ENCODE measurements around the gene SDHAF1. TPM values are rescaled to one million over a fixed set of nuclear protein-coding genes. Genes with fewer than 3 reads are reported as not detected.

The SDHAF1 gene
- total RNA-seq, 2 experiments from 2014 or later: 13.1 to 13.8 TPM

DNA sequence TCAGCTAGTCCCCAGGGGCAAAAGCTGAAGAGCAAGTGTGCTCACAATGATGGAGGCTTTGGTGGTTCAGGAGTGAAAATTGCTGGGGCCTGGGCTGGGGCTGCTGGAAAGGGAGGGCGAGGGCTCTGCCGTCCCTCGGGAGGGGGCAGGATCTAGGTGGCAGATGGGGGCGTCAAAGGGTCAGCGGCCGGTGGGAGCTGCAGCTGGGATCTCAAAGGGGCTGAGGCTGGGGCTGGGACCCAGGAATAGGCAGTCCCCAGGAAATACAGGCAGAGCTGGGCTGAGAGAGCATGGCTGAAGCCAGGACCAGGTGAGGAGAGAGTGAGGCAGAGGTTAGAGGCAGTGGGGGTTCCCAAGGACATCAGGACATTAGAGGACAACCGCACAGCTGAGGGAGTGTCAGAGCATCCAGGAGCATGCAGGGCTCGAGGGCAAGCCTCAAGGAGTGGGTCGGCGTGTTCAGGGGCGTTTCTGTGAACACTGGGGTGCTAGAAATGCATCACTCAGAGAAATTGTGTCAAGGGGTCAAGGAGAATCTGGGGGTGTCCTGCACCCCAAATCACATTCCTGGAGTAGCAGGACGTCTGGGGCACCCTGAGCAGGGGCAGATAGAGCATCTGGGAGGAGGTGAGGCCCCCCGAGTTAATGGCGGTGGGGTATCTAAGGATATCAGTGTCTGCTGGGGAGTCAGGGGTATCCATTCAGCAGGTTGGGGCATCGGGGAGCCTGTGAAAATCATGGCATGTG, 14.8 kb downstream of the SDHAF1 start:
- Mint-ChIP-seq H3K36me3 (ENCODE audit: low read depth) (peaks cover 1% of the 10 kb centered on the region), H3K27me3 (ENCODE audit: low read depth) (no peaks in the 10 kb centered on the region), H3K9me3 (no peaks in the 10 kb centered on the region), H3K27ac (no peak overlapping the region), H3K4me1 (ENCODE audit: low read depth) (peaks cover 20% of the 10 kb centered on the region), H3K4me3 (peak overlapping the region; percentile 34)
- intact Hi-C loops (cut with micrococcal nuclease): no loop called here
- CTCF ChIA-PET: no interaction called here
- DNase-seq: no peak

DNA sequence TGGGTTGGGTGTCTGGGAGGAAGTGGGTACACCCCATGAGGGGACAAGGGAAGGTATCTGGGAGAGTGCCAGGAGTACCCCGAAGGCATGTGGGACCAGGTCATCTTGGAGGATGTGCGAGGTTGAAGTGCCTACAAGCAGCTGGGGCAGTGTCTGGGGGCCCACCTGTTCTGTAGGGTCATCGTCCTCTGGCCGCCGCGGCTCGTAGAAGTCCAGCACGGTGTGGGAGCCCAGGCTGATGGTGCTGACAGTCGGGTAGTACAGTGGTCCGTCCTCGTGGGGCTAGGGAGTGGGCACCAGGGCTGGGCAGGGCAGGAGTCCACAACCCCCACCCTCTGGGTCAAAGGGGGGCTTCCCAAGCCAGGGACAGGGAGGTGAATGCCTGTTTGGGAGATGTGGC, 15.4 kb downstream of the SDHAF1 start:
- CTCF ChIA-PET: no interaction called here
- Mint-ChIP-seq H3K4me1 (ENCODE audit: low read depth) (peaks cover 26% of the 10 kb centered on the region), H3K27me3 (ENCODE audit: low read depth) (no peaks in the 10 kb centered on the region), H3K36me3 (ENCODE audit: low read depth) (peaks cover 1% of the 10 kb centered on the region), H3K27ac (no peak overlapping the region), H3K9me3 (no peaks in the 10 kb centered on the region), H3K4me3 (no peak overlapping the region)
- intact Hi-C loops (cut with micrococcal nuclease): no loop called here
- no peak for DNase-seq

DNA sequence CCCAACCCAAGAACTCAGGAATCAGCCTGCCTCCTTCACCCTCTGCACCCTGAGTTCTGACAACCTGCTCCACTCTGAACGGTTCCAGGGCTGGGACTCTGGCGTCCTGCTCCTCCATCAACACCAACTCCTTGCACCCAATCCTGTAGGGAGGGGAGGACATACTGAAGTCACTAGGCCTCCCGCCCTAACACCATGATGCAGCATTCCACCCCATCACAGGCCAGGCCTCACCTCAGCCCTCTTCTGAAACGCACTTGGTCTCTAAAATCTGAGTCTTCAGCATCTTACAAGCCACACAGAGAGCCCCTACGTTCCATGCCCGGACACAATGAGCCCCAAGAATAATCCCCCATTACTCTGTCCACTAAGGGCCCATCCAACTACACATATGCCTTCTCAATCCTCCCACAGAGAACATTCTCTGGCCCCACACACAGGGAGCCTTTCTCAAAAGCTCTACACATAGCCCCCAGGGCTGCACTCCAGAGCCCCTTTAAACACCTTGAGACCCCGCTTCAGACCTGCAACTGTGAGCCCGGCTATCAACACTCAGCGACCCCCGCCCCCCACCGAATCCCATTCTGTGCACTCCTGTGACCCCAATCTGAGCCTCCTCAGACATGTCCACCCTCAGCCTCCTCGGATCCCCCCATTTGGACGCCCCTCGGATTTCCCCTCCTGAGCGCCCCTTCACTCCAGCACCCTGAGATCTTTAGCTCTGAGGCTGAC, 18.5 kb downstream of the SDHAF1 start:
- H3K4me1 Mint-ChIP-seq (ENCODE audit: low read depth): peaks cover 31% of the 10 kb centered on the region
- H3K36me3 Mint-ChIP-seq (ENCODE audit: low read depth): peaks cover 5% of the 10 kb centered on the region
- CTCF ChIA-PET: interaction anchor here (0.6 to 1.1 kb wide), 3 partner anchors 64 to 114 kb away, joined by 3 read pairs; no protein-coding TSS in a partner anchor
- H3K27me3 Mint-ChIP-seq (ENCODE audit: low read depth): no peaks in the 10 kb centered on the region
- no peaks in the 10 kb centered on the region for H3K9me3 Mint-ChIP-seq
- peak overlapping the region; percentile 93 for H3K27ac Mint-ChIP-seq
- intact Hi-C loops (cut with micrococcal nuclease): loop anchor here (1.0 kb wide), 11 partner anchors 18 to 300 kb away; partner anchors contain the start of genes CAPNS1, NFKBID, PROSER3 and PSENEN
- peak overlapping the region; percentile 97 for H3K4me3 Mint-ChIP-seq
- DNase-seq: peak; percentile 10

DNA sequence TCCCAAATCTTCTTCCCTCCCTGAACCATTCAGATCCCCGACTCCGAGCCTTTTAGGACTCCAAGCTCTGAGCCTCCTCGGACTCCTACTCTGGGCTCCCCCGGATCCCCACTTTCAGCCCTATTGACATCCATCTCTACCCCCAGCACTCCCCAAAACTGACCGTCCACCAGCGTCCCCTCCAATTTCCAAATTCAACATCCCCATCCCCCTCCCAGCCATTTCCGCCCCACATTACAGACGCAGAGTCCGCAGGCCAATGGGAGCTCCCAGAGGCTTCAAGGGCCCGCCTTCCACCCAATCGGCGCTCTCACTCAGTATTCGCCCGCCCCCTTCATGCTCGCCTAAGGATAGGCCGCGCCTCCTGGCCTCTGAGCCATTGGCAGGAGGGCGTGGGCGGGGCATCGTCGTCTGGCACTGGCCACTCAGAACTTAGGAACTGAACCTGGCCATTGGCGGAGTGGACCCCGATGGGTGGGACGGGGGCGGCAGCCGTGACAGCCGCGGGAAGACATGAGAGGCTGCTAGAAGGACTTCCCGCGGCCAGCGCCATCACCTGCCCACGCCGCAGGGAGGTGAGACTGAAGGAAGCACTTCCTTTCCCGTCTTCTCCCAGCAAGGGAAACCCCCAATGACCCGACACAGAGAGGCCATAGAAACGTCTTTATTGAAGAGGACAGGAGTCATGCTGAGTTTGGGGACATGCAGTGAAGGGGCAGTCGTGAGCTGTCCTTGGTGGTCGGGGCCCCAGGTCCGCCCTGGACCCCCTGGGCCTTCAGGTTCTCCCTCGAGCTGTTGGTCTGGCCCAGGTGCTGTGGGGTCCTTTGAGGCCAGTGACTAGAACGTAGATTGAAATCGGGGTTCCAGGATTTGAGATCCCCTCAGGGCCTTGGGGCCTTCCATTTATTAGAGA, 19.3 kb downstream of the SDHAF1 start, which contains the start of gene ALKBH6:
ALKBH6 (minus strand) TSS at position 202 of the 913 bp plus-strand sequence. CDS start 816 bp downstream, outside the sequence.
- peak within 1 kb of the TSS; percentile 97 for H3K4me3 Mint-ChIP-seq
- peaks cover 27% of the 10 kb centered on the region for H3K4me1 Mint-ChIP-seq (ENCODE audit: low read depth)
- DNase-seq: peak; percentile 100
- H3K27ac Mint-ChIP-seq: peak within 1 kb of the TSS; percentile 94
- peaks cover 8% of the 10 kb centered on the region for H3K36me3 Mint-ChIP-seq (ENCODE audit: low read depth)
- no peaks in the 10 kb centered on the region for H3K9me3 Mint-ChIP-seq
- no peaks in the 10 kb centered on the region for H3K27me3 Mint-ChIP-seq (ENCODE audit: low read depth)
- CTCF ChIA-PET: interaction anchor here (0.6 to 1.1 kb wide), 3 partner anchors 65 to 114 kb away, joined by 3 read pairs; no protein-coding TSS in a partner anchor
- intact Hi-C loops (cut with micrococcal nuclease): loop anchor here (1.0 kb wide), 11 partner anchors 19 to 301 kb away; partner anchors contain the start of genes CAPNS1, NFKBID, PROSER3 and PSENEN

DNA sequence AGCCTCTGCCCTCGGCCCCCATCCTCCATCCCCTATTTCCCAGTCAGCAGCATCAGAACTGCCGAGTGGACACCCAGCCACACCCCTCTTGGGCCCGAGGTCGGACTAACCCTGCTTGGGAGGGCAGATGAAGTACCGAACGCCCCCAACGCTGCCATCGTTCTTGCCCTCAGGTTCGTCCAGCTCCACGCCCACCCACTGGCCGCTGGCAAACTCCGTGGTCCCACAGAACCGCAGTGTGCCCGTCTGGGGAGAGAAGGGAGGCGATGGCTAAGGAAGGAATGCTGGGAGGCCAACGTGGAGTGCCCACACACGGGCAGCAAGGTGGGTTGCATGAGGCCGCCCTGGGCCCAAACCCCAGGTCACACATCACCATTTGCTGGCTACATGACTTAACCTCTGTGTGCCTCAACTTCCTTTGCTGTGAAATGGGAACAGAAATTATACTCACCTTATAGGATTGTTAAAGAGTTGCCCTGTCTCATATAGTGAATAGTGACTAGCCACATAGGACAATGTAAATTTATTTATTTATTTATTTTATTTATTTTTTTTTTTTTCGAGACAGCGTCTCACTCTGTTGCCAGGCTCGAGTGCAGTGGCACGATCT, 24.2 kb downstream of the SDHAF1 start:
- CTCF ChIA-PET: no interaction called here
- Mint-ChIP-seq H3K27ac (no peak overlapping the region), H3K9me3 (no peaks in the 10 kb centered on the region), H3K4me1 (ENCODE audit: low read depth) (peaks cover 14% of the 10 kb centered on the region), H3K4me3 (no peak overlapping the region), H3K36me3 (ENCODE audit: low read depth) (peaks cover 25% of the 10 kb centered on the region), H3K27me3 (ENCODE audit: low read depth) (no peaks in the 10 kb centered on the region)
- intact Hi-C loops (cut with micrococcal nuclease): no loop called here
- DNase-seq: no peak

DNA sequence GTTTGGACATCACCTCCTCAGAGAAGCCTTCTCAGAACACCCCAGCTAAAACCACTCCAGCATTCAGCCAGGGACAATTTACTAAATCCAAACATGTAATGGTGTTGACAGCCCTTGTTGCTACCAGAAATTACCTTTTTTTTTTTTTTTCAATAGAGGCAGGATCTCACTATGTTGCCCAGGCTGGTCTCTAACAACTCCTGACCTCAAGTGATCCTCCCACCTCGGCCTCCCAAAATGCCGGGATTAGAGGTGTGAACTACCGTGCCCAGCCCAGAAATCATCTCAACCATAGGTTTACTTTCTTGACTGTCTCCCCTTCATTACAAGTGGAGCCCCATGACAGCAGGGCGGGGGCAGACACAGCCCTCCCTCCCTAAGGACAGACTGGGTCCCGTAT, 28.4 kb downstream of the SDHAF1 start:
- Mint-ChIP-seq H3K4me3 (no peak overlapping the region), H3K27ac (no peak overlapping the region), H3K9me3 (no peaks in the 10 kb centered on the region), H3K4me1 (ENCODE audit: low read depth) (no peaks in the 10 kb centered on the region), H3K27me3 (ENCODE audit: low read depth) (no peaks in the 10 kb centered on the region), H3K36me3 (ENCODE audit: low read depth) (peaks cover 22% of the 10 kb centered on the region)
- CTCF ChIA-PET: no interaction called here
- intact Hi-C loops (cut with micrococcal nuclease): no loop called here
- no peak for DNase-seq

DNA sequence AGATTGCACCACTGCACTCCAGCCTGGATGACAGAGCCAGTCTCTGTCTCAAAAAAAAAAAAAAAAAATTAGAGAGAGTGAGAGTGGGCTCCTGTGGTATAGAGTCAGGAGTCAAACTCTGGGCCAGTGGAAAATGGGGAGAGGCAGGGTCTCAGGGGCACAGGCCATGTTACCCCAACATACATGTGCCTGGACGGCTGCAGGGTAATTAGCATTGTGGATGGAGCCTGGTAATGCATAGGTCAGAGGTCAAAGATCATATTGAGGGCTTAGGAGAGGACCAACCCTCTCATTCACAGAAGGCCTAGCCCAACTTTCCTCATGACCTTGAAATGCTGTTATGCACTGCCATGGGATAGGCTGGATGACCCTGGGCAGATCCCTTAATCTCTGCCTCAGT, 30.6 kb downstream of the SDHAF1 start:
- Mint-ChIP-seq H3K27ac (no peak overlapping the region), H3K4me1 (ENCODE audit: low read depth) (no peaks in the 10 kb centered on the region), H3K27me3 (ENCODE audit: low read depth) (no peaks in the 10 kb centered on the region), H3K36me3 (ENCODE audit: low read depth) (peaks cover 26% of the 10 kb centered on the region), H3K4me3 (no peak overlapping the region), H3K9me3 (no peaks in the 10 kb centered on the region)
- CTCF ChIA-PET: no interaction called here
- intact Hi-C loops (cut with micrococcal nuclease): no loop called here
- DNase-seq: no peak

DNA sequence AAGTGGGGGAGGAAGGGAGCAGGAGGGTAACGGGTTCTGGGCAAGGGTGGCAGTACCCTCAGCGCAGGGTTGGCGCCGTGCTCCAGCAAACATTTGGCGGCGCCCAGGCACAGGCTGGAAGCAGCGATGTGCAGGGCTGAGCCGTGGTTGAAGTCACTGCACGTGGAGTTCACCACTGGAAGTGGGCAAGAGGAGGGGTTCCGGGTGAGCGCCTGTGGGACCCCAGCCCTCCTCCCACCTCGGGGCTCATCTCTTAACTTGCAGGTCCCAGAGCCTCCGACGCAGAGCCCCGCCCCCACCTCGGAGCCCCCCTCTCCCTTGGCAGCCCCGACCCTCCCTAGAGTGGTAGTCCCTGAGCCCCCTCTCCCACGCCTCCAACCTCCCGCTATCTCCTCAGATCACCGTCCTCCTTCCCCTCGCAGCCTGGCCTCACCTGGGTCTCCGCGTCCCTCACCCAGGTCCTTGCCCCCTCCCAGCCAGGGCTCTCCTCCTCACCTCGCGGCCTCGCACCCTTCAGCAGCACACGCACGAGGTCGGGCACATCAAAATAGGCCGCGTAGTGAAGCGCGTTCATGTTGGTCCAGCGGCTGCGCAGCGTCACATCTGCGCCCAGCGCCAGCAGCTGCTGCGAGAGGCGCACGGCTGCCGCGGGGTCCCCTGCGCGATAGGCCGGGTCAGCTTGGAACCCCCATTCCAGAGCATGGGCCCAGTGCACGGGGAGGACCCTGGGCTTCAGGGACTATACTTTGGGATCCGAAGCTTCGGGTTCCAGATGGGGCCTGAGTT, 31.3 kb downstream of the SDHAF1 start:
- CTCF ChIA-PET: no interaction called here
- intact Hi-C loops (cut with micrococcal nuclease): no loop called here
- Mint-ChIP-seq H3K4me1 (ENCODE audit: low read depth) (no peaks in the 10 kb centered on the region), H3K36me3 (ENCODE audit: low read depth) (peaks cover 24% of the 10 kb centered on the region), H3K4me3 (no peak overlapping the region), H3K27me3 (ENCODE audit: low read depth) (no peaks in the 10 kb centered on the region), H3K27ac (no peak overlapping the region), H3K9me3 (no peaks in the 10 kb centered on the region)
- no peak for DNase-seq

DNA sequence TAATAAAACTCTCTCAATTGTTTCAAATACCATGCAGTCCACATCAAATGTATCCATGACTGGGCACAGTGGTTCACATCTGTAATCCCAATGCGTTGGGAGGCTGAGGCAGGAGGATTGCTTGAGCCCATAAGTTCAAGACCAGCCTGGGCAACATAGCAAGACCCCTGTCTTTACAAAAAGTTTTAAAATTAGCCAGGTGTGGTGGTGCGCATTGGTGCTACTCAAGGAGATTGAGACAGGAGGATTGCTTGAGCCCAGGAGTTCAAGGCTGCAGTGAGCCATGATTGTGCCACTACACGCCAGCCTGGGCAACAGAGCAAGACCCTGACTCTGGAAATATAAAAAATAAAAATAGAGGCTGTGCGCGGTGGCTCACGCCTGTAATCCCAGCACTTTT, 32.7 kb downstream of the SDHAF1 start:
- Mint-ChIP-seq H3K27ac (no peak overlapping the region), H3K27me3 (ENCODE audit: low read depth) (no peaks in the 10 kb centered on the region), H3K4me3 (no peak overlapping the region), H3K9me3 (no peaks in the 10 kb centered on the region), H3K36me3 (ENCODE audit: low read depth) (peaks cover 24% of the 10 kb centered on the region), H3K4me1 (ENCODE audit: low read depth) (peaks cover 3% of the 10 kb centered on the region)
- no peak for DNase-seq
- CTCF ChIA-PET: interaction anchor here (0.6 kb wide), 1 partner anchor 180 kb away, joined by 4 read pairs; no protein-coding TSS in a partner anchor
- intact Hi-C loops (cut with micrococcal nuclease): no loop called here

DNA sequence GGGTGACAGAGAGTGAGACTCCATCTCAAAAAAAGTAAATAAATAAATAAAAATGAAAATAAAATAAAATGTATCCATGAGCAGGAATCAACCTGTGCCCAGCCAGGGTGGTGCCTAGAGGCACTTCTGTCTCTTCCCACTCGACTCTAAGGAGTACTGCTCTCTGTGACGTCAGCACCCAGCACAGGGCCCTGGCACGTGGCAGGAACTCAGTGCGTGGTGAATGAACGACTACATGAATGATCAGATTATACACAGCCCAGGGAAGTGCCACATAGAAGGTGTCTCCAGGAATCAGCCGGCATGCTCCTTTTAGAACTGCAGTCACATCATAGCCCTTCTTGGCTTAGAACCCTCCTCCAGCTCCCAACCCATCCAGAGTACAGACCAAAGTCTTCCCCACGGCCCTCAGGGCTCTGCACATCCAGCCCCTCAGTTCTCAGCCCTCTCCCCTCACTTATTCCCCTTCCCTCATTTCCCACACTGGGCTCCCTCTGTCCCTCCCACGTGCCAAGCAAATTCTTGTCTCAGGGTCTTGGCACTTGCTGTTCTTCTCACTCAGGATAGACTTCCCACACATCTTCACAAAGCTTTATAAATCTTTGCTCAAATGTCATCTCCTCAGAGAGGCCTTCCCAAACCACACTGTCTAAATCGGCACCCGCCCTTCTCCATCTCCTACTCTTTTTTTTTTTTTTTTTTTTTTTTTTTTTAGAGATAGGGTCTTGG, 33.5 kb downstream of the SDHAF1 start:
- peaks cover 20% of the 10 kb centered on the region for H3K36me3 Mint-ChIP-seq (ENCODE audit: low read depth)
- peaks cover 6% of the 10 kb centered on the region for H3K4me1 Mint-ChIP-seq (ENCODE audit: low read depth)
- no peak overlapping the region for H3K27ac Mint-ChIP-seq
- CTCF ChIA-PET: no interaction called here
- no peaks in the 10 kb centered on the region for H3K27me3 Mint-ChIP-seq (ENCODE audit: low read depth)
- intact Hi-C loops (cut with micrococcal nuclease): no loop called here
- no peak for DNase-seq
- H3K9me3 Mint-ChIP-seq: no peaks in the 10 kb centered on the region
- no peak overlapping the region for H3K4me3 Mint-ChIP-seq
